Activated CD8-positive, alpha-beta memory T cell treated with anti-CD3 and anti-CD28 coated beads, Interleukin-2, amount 50 U/mL, for 48 hours (primary cell): ENCODE measurements around the gene GOLGA6D.
"Not testable (repeated sequence)": the region's sequence is repeated elsewhere in the genome, so short reads cannot be mapped to it uniquely, and the experiment has no call there.

Experiments
- DNase-seq: peaks from one replicate; pipeline ENCODE4 v3.0.0-alpha.2; 2020

The GOLGA6D gene

DNA sequence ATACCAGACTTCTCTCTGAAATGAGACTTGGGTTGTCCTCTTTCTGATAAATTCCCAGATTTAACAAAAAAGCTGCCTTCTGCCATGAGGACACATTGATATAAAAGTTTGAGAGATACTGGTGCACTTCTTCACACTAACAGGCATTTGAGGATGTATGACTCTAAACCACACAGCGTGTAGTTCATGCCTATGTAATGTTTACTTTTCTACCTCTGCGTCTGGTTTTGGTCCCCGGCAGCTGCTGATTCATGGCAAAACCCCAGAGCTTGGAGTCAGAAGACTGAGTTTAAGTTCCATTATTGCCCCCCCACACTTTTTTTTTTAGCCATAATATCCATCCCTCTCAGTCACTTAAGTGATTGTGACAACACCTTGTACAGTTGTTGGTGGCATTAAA lies 1.5 kb downstream of the GOLGA6D start:
- DNase-seq, result not testable (repeated sequence)

GRCh38 chr15:75293660-75294059 lies 11.0 kb downstream of the GOLGA6D start:
- not testable (repeated sequence) for DNase-seq

- DNase-seq, result not testable (repeated sequence)
Observed at GRCh38 chr15:75298541-75299310, 16.1 kb downstream of the GOLGA6D start.

GRCh38 chr15:75299311-75299688 lies 16.7 kb downstream of the GOLGA6D start:
- DNase-seq, result peak; percentile 81

- DNase-seq, result not testable (repeated sequence)
Observed at GRCh38 chr15:75300026-75300425, 17.4 kb downstream of the GOLGA6D start.

- no peak for DNase-seq
Observed at GRCh38 chr15:75302318-75302717, 19.7 kb downstream of the GOLGA6D start.

DNA sequence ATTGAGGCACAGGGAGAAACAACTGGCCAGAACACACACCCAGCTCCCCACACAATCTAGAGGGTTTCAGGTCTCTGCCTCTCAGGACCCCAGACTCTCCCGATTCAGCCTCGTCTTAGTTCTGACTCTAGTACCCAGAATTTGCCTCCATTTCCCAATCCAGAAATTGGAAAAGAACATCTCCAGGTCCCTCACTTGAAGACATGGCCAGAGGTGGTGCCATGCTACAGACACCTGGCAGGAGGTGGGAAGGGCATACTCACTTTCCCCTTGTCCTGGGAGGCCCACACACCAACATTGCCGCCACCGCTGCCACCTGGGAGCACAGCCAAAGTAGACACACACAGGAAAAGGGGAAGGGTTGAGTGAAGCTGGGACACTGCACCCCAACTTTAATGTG lies 20.1 kb downstream of the GOLGA6D start:
- DNase-seq, result not testable (repeated sequence)

GRCh38 chr15:75306188-75306587 lies 23.6 kb downstream of the GOLGA6D start:
- no peak for DNase-seq

DNA sequence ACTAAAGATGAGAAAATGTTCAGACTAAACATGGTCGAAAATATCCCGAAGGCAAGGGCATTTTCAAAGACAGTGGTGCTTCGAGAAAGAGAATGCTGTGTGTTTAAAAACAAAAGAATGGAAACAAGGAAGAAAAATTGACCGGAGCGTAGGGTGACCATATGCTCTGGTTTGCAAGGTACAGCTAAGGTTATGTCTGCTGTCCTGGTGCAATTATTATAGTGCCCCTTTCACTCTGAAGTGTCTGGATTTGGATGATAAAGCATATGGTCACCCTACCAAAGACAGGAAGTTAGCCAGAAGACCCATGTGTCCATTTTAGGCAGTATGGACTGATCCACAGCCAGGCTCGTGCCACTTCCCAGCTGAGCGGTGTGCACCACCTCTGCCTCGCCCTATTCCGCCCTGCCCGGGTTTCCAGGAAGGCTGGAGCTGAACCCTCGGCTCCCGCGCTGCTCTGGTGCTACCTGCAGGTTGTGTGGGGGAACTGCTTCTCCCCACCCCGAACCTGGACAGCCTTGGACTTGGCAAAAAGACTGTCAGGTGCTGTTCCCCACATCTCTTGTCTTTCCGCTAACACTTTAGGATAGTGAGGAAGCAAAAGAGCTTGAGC lies 25.2 kb downstream of the GOLGA6D start:
- no peak for DNase-seq

GRCh38 chr15:75309711-75310110 lies 27.1 kb downstream of the GOLGA6D start:
- DNase-seq, result no peak

GRCh38 chr15:75312548-75312947 lies 29.9 kb downstream of the GOLGA6D start:
- DNase-seq, result not testable (repeated sequence)

DNA sequence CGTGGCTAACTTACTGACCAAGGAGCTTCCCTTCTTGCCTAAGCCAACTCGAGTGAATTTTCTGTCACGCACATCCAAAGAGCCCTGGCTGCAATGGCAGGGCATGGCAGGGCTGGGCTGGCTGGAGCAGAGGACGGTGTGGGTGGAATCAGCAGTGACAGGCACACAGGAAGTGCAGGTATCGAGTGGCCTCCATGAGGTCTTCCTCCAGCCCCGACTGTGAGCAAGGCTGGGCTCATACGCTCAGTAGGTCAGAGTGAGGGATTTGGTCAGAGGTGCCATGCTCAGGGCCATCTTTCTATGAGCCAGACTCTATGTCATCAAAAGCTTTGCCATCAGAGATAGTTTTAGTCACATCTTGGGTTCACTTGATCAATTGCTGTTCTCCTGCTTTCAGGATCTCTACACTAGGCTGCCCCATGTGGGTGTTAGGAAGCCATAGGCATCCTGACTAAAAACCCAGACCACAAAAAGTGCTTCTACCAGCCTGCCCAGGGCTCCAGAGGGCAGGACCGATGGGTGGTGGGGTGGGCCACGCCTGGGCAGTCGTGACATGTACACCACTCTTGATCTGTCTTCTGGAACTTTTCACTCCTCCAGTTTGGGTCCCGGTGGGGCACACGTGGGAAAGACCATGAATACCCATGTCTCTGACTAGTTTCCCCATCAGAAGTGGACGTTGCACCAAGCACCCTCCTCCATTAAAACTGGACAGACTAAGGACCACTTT lies 30.6 kb downstream of the GOLGA6D start:
- no peak for DNase-seq

DNA sequence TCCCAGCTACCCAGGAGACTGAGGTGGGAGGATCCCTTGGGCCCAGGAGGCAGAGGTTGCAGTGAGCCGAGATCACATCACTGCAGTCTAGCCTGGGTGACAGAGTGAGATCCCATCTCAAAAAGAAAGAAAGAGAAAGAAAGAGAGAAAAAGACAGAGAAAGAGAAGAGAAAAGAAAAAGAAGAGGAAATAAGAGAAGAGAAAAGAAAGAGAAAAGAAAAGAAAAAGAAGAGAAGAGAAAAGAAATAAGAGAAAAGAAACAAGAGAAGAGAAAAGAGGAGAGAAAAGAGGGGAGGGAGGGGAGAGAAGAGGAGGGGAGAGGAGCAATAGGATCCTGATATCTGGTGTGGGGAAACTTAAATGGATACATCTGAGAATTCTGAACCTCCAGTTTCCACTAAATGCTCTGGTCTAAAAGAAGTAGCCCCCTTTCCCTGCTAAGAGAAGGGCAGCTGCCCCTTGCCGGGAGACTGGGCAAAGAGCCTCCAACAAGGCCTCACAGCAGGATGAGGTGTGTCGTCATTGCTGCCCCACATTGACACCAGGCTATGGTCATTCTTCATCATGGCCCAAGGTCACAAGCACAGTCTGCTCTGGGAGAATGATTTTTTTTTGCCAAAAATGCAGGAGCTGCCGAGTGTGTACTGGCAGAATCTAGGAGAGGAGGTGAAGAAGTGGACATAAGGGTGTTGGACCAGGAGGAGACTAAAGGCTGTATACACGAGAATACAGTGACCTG lies 32.1 kb downstream of the GOLGA6D start:
- DNase-seq, result no peak

DNA sequence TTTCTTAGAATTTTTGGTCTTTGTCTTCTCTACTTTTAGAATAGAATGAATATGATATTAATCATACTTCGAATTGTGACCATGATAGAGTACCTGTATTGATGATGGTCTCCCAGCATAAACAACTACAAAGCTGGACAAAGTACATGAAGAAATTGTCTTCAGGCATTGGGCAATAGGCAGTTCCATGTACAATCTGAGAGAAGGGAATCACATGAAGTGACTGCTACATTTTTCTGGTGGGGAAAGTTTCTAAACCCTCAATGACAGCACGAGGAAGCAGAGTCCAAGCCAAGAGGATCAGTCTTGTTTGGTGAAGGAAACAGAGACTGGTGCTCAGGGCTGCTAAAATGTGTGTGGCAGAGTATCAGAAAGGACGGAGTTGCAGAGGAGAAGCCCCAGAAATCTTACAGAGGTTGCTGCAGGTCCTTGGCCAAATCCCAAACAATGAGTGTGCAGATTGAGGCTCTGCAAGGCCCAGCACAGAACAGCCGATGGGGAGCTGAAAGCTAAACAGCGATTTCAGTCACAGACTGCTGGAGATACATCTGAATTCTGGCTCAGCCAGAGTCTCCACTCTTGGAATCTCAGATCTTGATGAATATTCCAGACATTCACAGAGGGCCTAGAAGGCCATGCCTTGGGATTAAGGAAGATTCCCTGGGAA lies 36.7 kb downstream of the GOLGA6D start:
- DNase-seq, result not testable (repeated sequence)

DNA sequence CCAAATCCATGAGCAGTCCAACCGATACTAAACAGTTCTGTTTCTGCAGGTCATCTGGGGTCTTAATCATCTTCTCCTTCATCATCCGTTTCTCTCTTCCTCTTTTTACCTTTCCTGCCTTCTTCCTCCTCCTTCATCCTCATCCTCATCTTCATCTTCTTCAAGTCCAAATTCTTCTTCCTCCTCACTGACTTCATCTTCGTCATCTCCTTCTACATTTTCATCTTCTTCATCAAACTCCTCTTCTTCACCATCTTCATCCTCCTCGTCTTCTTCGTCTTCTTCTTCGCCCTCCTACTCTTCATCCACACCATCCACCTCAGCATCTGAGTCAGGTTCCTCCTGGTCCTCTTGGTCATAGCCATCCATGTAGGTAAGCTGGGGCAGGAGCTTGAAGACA lies 39.1 kb downstream of the GOLGA6D start:
- no peak for DNase-seq

DNA sequence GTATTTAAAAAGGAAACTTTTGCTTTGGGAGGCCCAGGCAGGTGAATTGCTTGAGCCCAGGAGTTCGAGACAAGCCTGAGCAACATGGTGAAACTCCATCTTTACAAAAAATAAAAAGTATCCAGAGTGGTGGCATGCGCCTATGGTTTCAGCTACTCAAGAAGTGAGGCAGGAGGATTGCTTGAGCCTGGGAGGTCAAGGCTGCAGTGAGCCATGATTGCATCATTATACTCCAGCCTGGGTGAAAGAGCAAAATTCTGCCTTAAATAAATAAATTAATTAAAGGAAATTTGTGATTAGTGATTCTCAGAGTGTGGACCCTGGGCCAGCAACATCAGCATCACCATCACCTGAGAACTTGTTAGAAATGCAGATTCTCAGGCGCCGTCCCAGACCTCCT lies 43.3 kb downstream of the GOLGA6D start:
- no peak for DNase-seq

DNA sequence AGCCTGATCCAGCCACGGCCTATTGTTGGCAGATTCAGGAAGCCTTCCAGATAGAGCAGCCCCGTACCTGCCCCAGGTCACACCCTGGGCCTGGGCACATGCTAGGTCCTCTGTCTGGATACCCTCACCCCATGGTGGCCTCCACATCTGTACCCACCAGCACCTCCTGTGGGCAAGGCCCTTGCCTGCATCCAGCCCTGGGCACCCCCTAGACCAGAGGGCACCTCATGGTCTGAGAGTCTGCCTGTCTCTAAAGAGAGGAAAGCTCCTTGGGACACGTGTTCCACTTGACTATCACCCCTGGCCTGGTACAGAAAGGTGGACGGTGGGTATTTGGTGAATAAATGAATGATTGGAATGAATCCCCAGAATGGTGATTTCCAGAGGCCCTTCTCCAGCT lies 44.4 kb downstream of the GOLGA6D start:
- DNase-seq, result no peak

DNA sequence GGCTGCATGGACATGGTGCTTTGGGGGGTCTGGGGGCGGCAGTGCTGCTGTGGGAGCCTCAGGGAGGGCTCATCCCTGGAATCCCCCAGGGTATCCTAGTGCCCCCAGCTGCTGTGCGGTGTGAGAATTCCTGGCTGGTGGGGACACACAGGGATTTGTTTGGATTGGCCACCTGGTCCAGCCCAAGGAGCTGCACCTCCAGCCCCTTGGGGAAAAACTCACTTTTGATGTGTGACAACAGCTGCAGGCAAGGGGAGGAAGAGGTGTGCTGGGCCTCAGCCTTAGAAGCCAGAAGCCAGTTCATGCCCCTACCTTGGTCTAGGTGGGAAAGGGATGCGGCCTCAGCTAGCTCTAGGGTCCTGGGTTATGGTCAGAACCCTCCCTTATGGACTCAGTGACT lies 44.9 kb downstream of the GOLGA6D start:
- no peak for DNase-seq

DNA sequence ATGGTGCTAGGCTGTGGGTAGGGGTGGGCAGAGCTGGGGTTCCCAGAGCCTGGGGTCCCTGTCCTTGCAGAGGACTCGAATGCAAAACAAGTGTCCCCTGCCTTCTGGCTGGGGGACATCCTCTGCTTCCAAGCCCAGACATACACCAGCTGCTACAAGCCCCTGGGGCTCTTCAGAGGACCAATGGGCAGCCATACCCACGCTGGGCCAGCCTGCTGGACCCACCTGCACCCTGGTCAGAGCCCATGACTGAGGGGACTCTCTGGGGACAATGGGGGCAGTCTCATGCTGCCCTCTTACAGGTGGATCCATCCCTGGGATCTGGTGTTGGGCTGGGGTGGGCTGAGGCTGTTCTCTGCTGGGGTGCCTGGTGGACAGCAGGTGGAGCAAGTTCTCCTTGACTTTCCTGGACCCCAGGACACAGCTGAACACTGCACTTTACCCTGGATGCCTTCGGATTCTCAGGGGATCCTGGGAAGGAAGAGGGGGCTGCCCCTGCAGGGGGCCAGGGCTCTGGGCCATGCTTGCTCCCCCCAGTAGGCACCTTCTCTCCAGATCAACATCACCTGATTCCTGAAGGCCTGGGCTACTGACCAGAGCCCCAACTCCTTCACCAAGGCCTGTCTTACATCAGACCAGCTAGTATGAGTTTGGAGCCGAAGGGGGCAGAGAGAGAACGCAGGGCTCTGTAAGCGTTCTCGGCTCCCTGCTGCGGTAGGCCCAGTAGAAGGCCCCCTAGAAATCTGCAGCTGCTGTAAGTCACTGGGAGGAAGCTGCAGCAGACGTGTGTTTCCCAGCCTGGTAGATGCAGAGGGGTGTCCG lies 46.1 kb downstream of the GOLGA6D start:
- no peak for DNase-seq

DNA sequence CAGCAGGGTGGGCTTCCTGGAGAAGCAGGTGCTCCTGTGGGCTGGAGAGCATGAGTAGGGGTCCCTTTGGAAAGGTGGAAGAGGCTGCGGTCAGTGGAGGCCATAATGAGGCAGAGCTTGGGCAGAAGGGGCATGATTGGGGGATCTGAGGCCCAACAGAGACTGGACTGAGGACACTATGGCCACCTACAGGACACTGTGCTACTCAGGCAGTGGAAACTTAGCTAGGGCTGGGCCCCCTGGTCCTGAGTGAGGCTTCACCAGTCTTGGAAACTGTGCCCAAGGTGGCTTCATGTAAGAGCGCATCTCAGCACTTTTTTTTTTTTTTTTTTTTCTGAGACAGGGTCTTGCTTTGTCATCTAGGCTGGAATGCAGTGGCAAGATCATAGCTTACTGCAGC lies 46.9 kb downstream of the GOLGA6D start:
- no peak for DNase-seq

- not testable (repeated sequence) for DNase-seq
Observed at GRCh38 chr15:75332093-75332492, 49.5 kb downstream of the GOLGA6D start.
